Nephron progenitor cell (in vitro differentiated cells): Measurements from ENCODE around the gene THSD4.

Experiments used
- DNase-seq: peaks from one replicate; pipeline ENCODE4 v3.0.0; 2021
- H3K27ac Mint-ChIP-seq: 2 replicates; pipeline ENCODE4 v1.8.0; 2021; ENCODE audit warnings: mild to moderate bottlenecking, moderate library complexity, mixed read lengths
- H3K27me3 Mint-ChIP-seq: 2 replicates; pipeline ENCODE4 v1.8.0; 2021; ENCODE audit warnings: mild to moderate bottlenecking, low read depth, mixed read lengths; ENCODE audit not compliant: poor library complexity
- H3K36me3 Mint-ChIP-seq: 2 replicates; pipeline ENCODE4 v1.8.0; 2021; ENCODE audit warnings: low read depth, mixed read lengths
- H3K4me1 Mint-ChIP-seq: 2 replicates; pipeline ENCODE4 v1.8.0; 2021; ENCODE audit warnings: mixed read lengths
- H3K4me3 Mint-ChIP-seq: 2 replicates; pipeline ENCODE4 v1.8.0; 2021; ENCODE audit warnings: mild to moderate bottlenecking, moderate library complexity, mixed read lengths
- H3K9me3 Mint-ChIP-seq: 2 replicates; pipeline ENCODE4 v1.8.0; 2021; ENCODE audit warnings: mild to moderate bottlenecking, moderate library complexity, mixed read lengths
- TF ChIP-seq, protein P1 (sequence below): fragments of 200-600 bp; sonication (generic); IDR thresholded peaks from 2 replicates; pipeline ENCODE4 v1.5.0; 2021; ENCODE audit warnings: antibody characterized with exemption

THSD4 gene

DNA sequence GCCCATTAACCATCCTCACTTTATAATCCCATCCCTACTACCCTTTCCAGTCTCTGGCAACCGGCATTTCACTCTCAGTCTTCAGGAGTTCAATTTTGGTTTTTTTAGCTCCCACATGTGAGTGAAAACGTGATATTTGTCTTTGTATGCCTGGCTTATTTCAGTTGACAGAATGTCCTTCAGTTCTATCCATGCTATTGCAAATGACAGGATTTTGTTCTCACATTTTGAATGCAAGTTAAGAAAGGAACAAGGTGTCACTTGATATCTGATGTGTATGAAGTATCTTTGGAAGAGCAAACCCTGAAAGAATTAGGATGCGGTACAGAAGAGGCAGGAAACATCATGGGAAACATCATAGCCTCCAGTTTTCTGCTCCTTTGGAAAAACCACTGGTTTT lies 298.1 kb downstream of the THSD4 start:
- no peak overlapping the region for H3K27ac Mint-ChIP-seq
- no peaks in the 10 kb centered on the region for H3K27me3 Mint-ChIP-seq
- peaks cover 48% of the 10 kb centered on the region for H3K4me1 Mint-ChIP-seq
- DNase-seq = no peak
- peaks cover 10% of the 10 kb centered on the region for H3K36me3 Mint-ChIP-seq
- H3K4me3 Mint-ChIP-seq = no peak overlapping the region
- TF ChIP-seq, protein P1, sequence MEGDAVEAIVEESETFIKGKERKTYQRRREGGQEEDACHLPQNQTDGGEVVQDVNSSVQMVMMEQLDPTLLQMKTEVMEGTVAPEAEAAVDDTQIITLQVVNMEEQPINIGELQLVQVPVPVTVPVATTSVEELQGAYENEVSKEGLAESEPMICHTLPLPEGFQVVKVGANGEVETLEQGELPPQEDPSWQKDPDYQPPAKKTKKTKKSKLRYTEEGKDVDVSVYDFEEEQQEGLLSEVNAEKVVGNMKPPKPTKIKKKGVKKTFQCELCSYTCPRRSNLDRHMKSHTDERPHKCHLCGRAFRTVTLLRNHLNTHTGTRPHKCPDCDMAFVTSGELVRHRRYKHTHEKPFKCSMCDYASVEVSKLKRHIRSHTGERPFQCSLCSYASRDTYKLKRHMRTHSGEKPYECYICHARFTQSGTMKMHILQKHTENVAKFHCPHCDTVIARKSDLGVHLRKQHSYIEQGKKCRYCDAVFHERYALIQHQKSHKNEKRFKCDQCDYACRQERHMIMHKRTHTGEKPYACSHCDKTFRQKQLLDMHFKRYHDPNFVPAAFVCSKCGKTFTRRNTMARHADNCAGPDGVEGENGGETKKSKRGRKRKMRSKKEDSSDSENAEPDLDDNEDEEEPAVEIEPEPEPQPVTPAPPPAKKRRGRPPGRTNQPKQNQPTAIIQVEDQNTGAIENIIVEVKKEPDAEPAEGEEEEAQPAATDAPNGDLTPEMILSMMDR = no peak
- H3K9me3 Mint-ChIP-seq = peaks cover 14% of the 10 kb centered on the region

DNA sequence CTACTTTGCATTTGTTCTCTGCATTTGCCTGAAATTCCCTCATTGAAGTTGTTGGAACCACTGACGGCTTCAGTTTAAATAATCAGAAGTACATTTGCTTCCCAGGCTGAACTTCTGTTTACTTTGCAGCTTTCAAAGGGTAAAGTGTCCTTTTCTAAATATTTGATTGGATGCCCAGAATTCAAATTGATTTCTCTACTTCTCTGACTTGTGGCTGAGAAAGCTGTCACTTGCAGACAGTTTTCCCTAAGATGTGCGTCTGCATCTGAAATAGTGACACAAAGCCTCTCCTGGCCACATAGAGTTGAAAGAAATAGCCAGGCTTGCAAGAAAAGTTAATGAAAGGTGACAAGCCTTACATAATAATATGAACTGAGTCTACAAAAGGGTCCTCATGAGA lies 299.6 kb downstream of the THSD4 start:
- Mint-ChIP-seq H3K36me3 (peaks cover 10% of the 10 kb centered on the region), H3K9me3 (peaks cover 14% of the 10 kb centered on the region), H3K27me3 (no peaks in the 10 kb centered on the region), H3K27ac (no peak overlapping the region), H3K4me1 (peaks cover 35% of the 10 kb centered on the region), H3K4me3 (no peak overlapping the region)
- TF ChIP-seq, protein P1 = no peak
- DNase-seq = no peak

DNA sequence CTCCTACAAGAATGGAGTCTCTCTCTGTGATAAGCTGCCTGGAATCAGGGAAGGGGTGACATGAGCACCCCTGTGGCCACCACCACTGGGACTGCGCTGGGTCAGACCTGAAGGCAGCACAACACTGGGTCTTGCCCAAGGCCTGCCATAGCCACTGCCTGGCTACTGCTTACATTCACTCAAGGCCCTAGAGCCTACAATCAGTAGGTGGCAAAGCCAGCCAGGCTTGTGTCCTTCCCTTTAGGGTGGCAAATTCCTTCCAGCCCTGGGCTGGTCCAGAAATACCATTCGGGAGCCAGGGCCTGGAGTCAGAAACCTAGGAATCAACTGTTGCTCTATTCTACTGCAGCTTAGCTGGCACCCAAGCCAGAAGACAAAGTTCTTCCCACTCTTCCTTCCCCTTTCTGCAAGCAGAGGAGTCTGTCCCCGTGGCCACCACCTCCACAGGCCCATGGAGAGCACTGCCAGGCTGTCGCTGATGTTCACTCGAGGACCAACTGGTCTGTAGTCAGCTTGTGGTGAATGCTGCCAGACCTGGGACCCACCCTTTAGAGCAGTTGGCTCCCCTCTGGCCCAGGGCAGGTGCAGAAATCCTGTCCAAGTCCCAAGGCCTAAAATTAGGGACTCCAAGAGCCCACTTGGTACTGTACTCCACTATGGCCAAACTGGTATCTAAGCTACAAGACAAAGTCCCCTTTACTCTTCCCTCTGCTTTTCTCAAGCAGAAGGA lies 307.4 kb downstream of the THSD4 start:
- TF ChIP-seq, protein P1 = no peak
- DNase-seq = no peak
- Mint-ChIP-seq H3K4me1 (peaks cover 28% of the 10 kb centered on the region), H3K27ac (no peak overlapping the region), H3K4me3 (no peak overlapping the region), H3K27me3 (no peaks in the 10 kb centered on the region), H3K9me3 (peaks cover 17% of the 10 kb centered on the region), H3K36me3 (peaks cover 15% of the 10 kb centered on the region)

DNA sequence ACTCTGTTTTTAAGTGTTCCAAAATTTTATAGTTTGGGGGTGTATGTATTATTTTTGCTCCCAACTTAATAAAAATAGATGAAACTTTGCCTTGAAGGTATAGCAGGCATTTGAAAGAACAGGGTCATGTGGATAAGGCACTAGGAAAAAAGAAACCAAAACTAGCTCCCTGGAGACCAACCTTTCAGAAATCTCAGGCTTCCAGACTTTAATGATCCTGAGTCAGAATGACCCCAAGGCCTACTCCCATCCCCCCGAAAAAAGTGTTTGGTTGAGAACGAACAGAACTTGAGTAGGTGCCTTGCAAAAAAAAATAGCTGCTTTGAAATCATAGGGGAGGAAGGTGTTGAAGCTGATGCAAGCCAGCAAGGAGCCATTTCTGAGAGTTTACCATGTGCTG lies 309.5 kb downstream of the THSD4 start:
- H3K27ac Mint-ChIP-seq = peak overlapping the region; percentile 46
- peaks cover 28% of the 10 kb centered on the region for H3K4me1 Mint-ChIP-seq
- peaks cover 14% of the 10 kb centered on the region for H3K9me3 Mint-ChIP-seq
- no peak overlapping the region for H3K4me3 Mint-ChIP-seq
- TF ChIP-seq, protein P1 = no peak
- H3K27me3 Mint-ChIP-seq = no peaks in the 10 kb centered on the region
- DNase-seq = no peak
- H3K36me3 Mint-ChIP-seq = peaks cover 13% of the 10 kb centered on the region

DNA sequence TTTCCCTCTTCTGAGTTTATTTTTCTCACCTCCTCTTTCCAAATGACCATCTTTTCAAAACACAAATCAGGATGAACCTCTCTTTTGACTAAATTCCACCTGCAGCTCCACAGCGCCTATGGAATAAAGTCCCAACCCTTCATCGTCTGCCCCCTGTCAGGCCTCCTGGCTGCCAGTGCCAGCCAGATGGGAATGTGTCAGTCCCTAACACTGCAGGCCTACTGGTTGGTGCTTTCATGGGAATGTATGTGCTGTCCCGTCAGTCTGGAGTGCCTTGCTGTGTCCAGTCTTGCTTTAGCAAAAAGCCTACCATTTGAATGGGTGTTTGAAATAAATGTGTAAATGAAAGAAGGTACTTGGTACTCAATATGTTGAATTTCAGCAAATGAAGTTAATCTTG lies 310.1 kb downstream of the THSD4 start:
- no peak for DNase-seq
- H3K4me1 Mint-ChIP-seq = peaks cover 28% of the 10 kb centered on the region
- peaks cover 14% of the 10 kb centered on the region for H3K9me3 Mint-ChIP-seq
- peaks cover 13% of the 10 kb centered on the region for H3K36me3 Mint-ChIP-seq
- H3K27ac Mint-ChIP-seq = no peak overlapping the region
- TF ChIP-seq, protein P1 = no peak
- H3K27me3 Mint-ChIP-seq = no peaks in the 10 kb centered on the region
- no peak overlapping the region for H3K4me3 Mint-ChIP-seq

DNA sequence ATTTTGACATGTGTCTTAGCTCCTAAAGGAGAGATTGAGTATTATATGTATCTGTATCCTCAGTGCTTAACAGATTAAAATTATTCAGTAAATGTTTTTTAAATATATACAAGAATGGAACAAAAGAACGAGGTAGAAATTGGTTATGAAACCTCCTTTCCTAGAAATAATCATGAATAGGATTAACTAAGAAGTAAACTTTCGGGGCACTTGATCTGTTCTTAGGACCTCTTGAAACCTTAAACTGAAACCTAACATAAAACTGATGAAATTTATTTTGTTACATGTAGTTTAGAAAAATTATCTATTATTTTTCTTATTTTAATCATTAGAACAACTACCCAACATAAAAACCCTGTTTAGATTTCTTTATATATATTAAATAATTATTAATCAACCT lies 311.5 kb downstream of the THSD4 start:
- no peak overlapping the region for H3K27ac Mint-ChIP-seq
- H3K9me3 Mint-ChIP-seq = peaks cover 6% of the 10 kb centered on the region
- H3K4me3 Mint-ChIP-seq = no peak overlapping the region
- peaks cover 5% of the 10 kb centered on the region for H3K36me3 Mint-ChIP-seq
- TF ChIP-seq, protein P1 = no peak
- H3K4me1 Mint-ChIP-seq = peaks cover 28% of the 10 kb centered on the region
- DNase-seq = no peak
- no peaks in the 10 kb centered on the region for H3K27me3 Mint-ChIP-seq
